WTC11 (cell line): Measurements from ENCODE around the gene GIPC2. TPM values are rescaled to one million over a fixed set of nuclear protein-coding genes. Genes with fewer than 3 reads are reported as not detected.

ENCODE experiments used
- ATAC-seq: fragments of 200-7000 bp; cut with Tn5 transposase; 2 replicates; pipeline ENCODE4 v1.10.0; 2021; ENCODE audit warnings: mild to moderate bottlenecking, moderate library complexity
- CTCF ChIA-PET: fragments of 300-600 bp; sonication (Branson Sonifier 250); formaldehyde crosslinking; loops from one replicate; lab custom pipeline; 2021; ENCODE audit warnings: antibody characterized with exemption; lab: Charles Lee
- POLR2A ChIA-PET: fragments of 350-600 bp; sonication (Branson Sonifier 250); formaldehyde crosslinking; loops from one replicate; lab custom pipeline; 2021; ENCODE audit warnings: antibody characterized with exemption; lab: Charles Lee
- DNase-seq: peaks from one replicate; pipeline ENCODE4 v3.0.0; 2021; ENCODE audit warnings: low spot score
- H3K27ac Mint-ChIP-seq: 2 replicates; pipeline ENCODE4 v1.8.0; 2021; ENCODE audit warnings: mixed read lengths
- H3K27me3 Mint-ChIP-seq: 2 replicates; pipeline ENCODE4 v1.8.0; 2021; ENCODE audit warnings: low read depth, mild to moderate bottlenecking, moderate library complexity, mixed read lengths
- H3K36me3 Mint-ChIP-seq: 2 replicates; pipeline ENCODE4 v1.8.0; 2021; ENCODE audit warnings: mixed read lengths
- H3K4me1 Mint-ChIP-seq: 2 replicates; pipeline ENCODE4 v1.8.0; 2022; ENCODE audit warnings: mixed read lengths
- H3K4me3 Mint-ChIP-seq: 2 replicates; pipeline ENCODE4 v1.8.0; 2021; ENCODE audit warnings: mild to moderate bottlenecking, moderate library complexity, mixed read lengths
- H3K9me3 Mint-ChIP-seq: 2 replicates; pipeline ENCODE4 v1.8.0; 2021; ENCODE audit warnings: mixed read lengths
- ARID4B ChIP-seq: sonication (generic); formaldehyde crosslinking; IDR thresholded peaks from 2 replicates; pipeline ENCODE4 v1.8.0; 2023; ENCODE audit warnings: missing genetic modification reagents, mild to moderate bottlenecking, borderline replicate concordance
- ATF6 ChIP-seq: sonication (generic); formaldehyde crosslinking; IDR thresholded peaks from 2 replicates; pipeline ENCODE4 v1.8.1; 2023; ENCODE audit warnings: mild to moderate bottlenecking, missing genetic modification reagents
- CREM ChIP-seq: sonication (generic); formaldehyde crosslinking; IDR thresholded peaks from 2 replicates; pipeline ENCODE4 v1.8.1; 2022; ENCODE audit warnings: mild to moderate bottlenecking, missing genetic modification reagents, moderate library complexity
- GTF2I ChIP-seq: fragments of 250-450 bp; sonication (Bioruptor Pico); conservative IDR thresholded peaks from 2 replicates; pipeline ENCODE4 v1.4.0; 2021; ENCODE audit warnings: mild to moderate bottlenecking
- JUN ChIP-seq: sonication (generic); formaldehyde crosslinking; IDR thresholded peaks from 2 replicates; pipeline ENCODE4 v1.8.0; 2023; ENCODE audit warnings: mild to moderate bottlenecking, missing genetic modification reagents
- MXD4 ChIP-seq: fragments of 250-450 bp; sonication (Bioruptor Pico); IDR thresholded peaks from 2 replicates; pipeline ENCODE4 v1.8.0; 2021; ENCODE audit warnings: mild to moderate bottlenecking, moderate library complexity, borderline replicate concordance
- NFATC4 ChIP-seq: fragments of 250-450 bp; sonication (Bioruptor Pico); IDR thresholded peaks from 2 replicates; pipeline ENCODE4 v1.9.0; 2021; ENCODE audit warnings: mild to moderate bottlenecking
- PRDM15 ChIP-seq: sonication (generic); formaldehyde crosslinking; IDR thresholded peaks from 2 replicates; pipeline ENCODE4 v1.8.0; 2022; ENCODE audit warnings: missing genetic modification reagents
- PRRX2 ChIP-seq: fragments of 250-450 bp; sonication (Bioruptor Pico); IDR thresholded peaks from 2 replicates; pipeline ENCODE4 v1.8.0; 2021; ENCODE audit warnings: mild to moderate bottlenecking
- RELA ChIP-seq: sonication (generic); formaldehyde crosslinking; IDR thresholded peaks from 2 replicates; pipeline ENCODE4 v1.8.1; 2022; ENCODE audit warnings: missing genetic modification reagents, mild to moderate bottlenecking, borderline replicate concordance
- ZNF138 ChIP-seq: sonication (generic); formaldehyde crosslinking; conservative IDR thresholded peaks from 2 replicates; pipeline ENCODE4 v1.8.1; 2022; ENCODE audit warnings: mild to moderate bottlenecking, moderate library complexity, missing genetic modification reagents
- ZNF281 ChIP-seq: sonication (generic); formaldehyde crosslinking; IDR thresholded peaks from 2 replicates; pipeline ENCODE4 v1.8.0; 2023; ENCODE audit warnings: mild to moderate bottlenecking, missing genetic modification reagents
- ZNF416 ChIP-seq: fragments of 250-450 bp; sonication (Bioruptor Pico); IDR thresholded peaks from 2 replicates; pipeline ENCODE4 v1.9.0; 2021; ENCODE audit warnings: mild to moderate bottlenecking, inconsistent platforms
- total RNA-seq: library from RNA; stranded (reverse); gene quantifications from 3 replicates; pipeline ENCODE4 v1.2.3, GENCODE V29; 2021
- TF ChIP-seq, protein P1 (sequence below): sonication (generic); formaldehyde crosslinking; IDR thresholded peaks from 2 replicates; pipeline ENCODE4 v1.8.0; 2023; ENCODE audit warnings: missing genetic modification reagents
- TF ChIP-seq, protein P2 (sequence below): sonication (generic); formaldehyde crosslinking; IDR thresholded peaks from 2 replicates; pipeline ENCODE4 v1.8.1; 2022; ENCODE audit warnings: low read depth, mild to moderate bottlenecking, moderate library complexity, missing genetic modification reagents, borderline replicate concordance
- TF ChIP-seq, protein P3 (sequence below): sonication (generic); formaldehyde crosslinking; IDR thresholded peaks from 2 replicates; pipeline ENCODE4 v1.8.1; 2022; ENCODE audit warnings: low read depth, missing genetic modification reagents, borderline replicate concordance

Gene GIPC2
- total RNA-seq, 1 experiment from 2014 or later: 0.83 TPM

DNA sequence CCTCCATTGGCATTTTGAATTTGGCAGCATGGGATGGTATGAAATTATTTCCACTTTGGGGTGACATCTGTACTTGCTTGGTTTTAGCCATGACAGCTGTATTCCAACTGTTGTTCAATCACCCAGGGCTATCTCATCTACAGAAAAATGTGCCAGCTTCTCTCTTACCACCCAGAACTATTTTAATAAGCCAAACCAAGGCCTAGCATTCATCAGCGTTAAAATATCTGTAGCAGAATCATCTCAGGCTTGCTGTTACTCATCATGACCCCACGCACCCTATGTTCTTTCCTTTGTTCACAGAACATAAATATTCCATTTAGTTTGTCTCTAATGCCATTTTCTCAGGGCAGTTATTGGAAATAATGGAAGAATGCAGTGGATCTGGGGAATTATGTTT, 49.8 kb downstream of the GIPC2 start:
- H3K9me3 Mint-ChIP-seq: no peaks in the 10 kb centered on the region
- TF ChIP-seq, protein P1, sequence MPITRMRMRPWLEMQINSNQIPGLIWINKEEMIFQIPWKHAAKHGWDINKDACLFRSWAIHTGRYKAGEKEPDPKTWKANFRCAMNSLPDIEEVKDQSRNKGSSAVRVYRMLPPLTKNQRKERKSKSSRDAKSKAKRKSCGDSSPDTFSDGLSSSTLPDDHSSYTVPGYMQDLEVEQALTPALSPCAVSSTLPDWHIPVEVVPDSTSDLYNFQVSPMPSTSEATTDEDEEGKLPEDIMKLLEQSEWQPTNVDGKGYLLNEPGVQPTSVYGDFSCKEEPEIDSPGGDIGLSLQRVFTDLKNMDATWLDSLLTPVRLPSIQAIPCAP (CRISPR knock-in tag): no peak
- TF ChIP-seq ZNF138 (CRISPR knock-in tag): no peak
- TF ChIP-seq MXD4 (CRISPR knock-in tag): no peak
- no peak for TF ChIP-seq JUN (CRISPR knock-in tag)
- TF ChIP-seq ATF6: no peak
- TF ChIP-seq ZNF281: no peak
- TF ChIP-seq, protein P2, sequence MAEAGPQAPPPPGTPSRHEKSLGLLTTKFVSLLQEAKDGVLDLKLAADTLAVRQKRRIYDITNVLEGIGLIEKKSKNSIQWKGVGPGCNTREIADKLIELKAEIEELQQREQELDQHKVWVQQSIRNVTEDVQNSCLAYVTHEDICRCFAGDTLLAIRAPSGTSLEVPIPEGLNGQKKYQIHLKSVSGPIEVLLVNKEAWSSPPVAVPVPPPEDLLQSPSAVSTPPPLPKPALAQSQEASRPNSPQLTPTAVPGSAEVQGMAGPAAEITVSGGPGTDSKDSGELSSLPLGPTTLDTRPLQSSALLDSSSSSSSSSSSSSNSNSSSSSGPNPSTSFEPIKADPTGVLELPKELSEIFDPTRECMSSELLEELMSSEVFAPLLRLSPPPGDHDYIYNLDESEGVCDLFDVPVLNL: no peak
- no peak overlapping the region for H3K27ac Mint-ChIP-seq
- H3K36me3 Mint-ChIP-seq: no peaks in the 10 kb centered on the region
- no peaks in the 10 kb centered on the region for H3K27me3 Mint-ChIP-seq
- DNase-seq: no peak
- ChIA-PET POLR2A (no interaction called here), CTCF (no interaction called here)
- ATAC-seq: no peak
- H3K4me3 Mint-ChIP-seq: no peak overlapping the region
- H3K4me1 Mint-ChIP-seq: peaks cover 8% of the 10 kb centered on the region

GRCh38 chr1:78096017-78096416, 50.3 kb downstream of the GIPC2 start:
- H3K36me3 Mint-ChIP-seq: no peaks in the 10 kb centered on the region
- H3K27me3 Mint-ChIP-seq: no peaks in the 10 kb centered on the region
- CTCF ChIA-PET: no interaction called here
- TF ChIP-seq PRDM15 (no peak), GTF2I (CRISPR knock-in tag) (no peak), ZNF138 (CRISPR knock-in tag) (no peak), ZNF416 (CRISPR knock-in tag) (no peak), RELA (no peak)
- TF ChIP-seq, all 79 proteins: peak for 0
- no peak for ATAC-seq
- POLR2A ChIA-PET: no interaction called here
- DNase-seq: no peak
- Mint-ChIP-seq H3K27ac (no peak overlapping the region), H3K4me3 (no peak overlapping the region), H3K4me1 (peaks cover 8% of the 10 kb centered on the region), H3K9me3 (no peaks in the 10 kb centered on the region)

- CTCF ChIA-PET: no interaction called here
- Mint-ChIP-seq H3K4me1 (peaks cover 9% of the 10 kb centered on the region), H3K27ac (no peak overlapping the region), H3K9me3 (no peaks in the 10 kb centered on the region), H3K4me3 (no peak overlapping the region), H3K27me3 (no peaks in the 10 kb centered on the region), H3K36me3 (no peaks in the 10 kb centered on the region)
- POLR2A ChIA-PET: interaction anchor here (1.1 kb wide), 1 partner anchor 93 kb away, joined by 3 read pairs; the partner anchor contains the start of gene DNAJB4
- ATAC-seq (no peak), DNase-seq (no peak)
- TF ChIP-seq ARID4B (CRISPR knock-in tag) (no peak), PRRX2 (no peak), JUN (CRISPR knock-in tag) (no peak), NFATC4 (CRISPR knock-in tag) (no peak), CREM (CRISPR knock-in tag) (no peak)
- TF ChIP-seq, protein P3, sequence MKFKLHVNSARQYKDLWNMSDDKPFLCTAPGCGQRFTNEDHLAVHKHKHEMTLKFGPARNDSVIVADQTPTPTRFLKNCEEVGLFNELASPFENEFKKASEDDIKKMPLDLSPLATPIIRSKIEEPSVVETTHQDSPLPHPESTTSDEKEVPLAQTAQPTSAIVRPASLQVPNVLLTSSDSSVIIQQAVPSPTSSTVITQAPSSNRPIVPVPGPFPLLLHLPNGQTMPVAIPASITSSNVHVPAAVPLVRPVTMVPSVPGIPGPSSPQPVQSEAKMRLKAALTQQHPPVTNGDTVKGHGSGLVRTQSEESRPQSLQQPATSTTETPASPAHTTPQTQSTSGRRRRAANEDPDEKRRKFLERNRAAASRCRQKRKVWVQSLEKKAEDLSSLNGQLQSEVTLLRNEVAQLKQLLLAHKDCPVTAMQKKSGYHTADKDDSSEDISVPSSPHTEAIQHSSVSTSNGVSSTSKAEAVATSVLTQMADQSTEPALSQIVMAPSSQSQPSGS (CRISPR knock-in tag): no peak
Measured at GRCh38 chr1:78096976-78097375, 51.2 kb downstream of the GIPC2 start.
